ENCODE measurements around the gene DOCK4. TPM values are rescaled to one million over a fixed set of nuclear protein-coding genes. Genes with fewer than 3 reads are reported as not detected.
"Not testable (repeated sequence)": the region's sequence is repeated elsewhere in the genome, so short reads cannot be mapped to it uniquely, and the experiment has no call there.

DOCK4 gene
- total RNA-seq, 1 donor from 2014 or later: 70.9 TPM

- DNase-seq (ENCODE audit: low spot score in 2 of 2) (no peak), FAIRE-seq (no peak)
These were observed 276.9 kb downstream of the DOCK4 start for GRCh38 chr7:111929264-111929663.

DNA sequence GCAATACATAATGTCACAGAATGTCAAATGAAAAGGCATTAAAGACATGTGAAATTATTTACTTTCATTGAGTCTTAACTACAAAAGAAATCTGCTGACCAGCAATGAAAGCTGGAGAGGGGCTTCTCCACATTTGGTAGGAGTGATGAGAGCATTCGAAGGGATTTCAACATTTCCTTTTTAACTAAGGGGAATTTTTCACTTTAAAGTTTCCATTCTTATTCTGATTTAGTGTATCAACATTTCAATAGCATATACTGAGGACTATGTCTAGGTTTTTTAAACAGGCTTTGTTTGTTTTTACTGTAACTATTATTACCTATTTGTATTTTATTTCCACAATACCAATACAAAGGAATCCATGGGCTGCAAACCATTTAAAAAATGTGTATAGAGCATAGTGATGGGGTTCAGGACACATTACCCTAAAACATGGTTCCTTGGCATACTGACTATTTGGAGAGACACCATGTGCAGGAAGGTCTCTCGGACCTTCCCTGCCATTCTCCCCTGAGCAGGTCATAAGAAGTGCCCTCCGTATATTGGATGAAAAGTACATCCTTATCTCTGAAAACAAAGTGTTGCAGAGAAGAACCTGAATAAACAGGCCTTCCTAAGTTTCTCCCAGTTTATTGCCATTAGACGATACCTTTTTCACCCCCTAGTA is 278.7 kb downstream of the DOCK4 start:
- no peak for FAIRE-seq
- DNase-seq (ENCODE audit: low spot score in 2 of 2): no peak

- FAIRE-seq (no peak), DNase-seq (ENCODE audit: low spot score in 2 of 2) (no peak)
These were observed 285.9 kb downstream of the DOCK4 start for GRCh38 chr7:111920329-111920728.

DNA sequence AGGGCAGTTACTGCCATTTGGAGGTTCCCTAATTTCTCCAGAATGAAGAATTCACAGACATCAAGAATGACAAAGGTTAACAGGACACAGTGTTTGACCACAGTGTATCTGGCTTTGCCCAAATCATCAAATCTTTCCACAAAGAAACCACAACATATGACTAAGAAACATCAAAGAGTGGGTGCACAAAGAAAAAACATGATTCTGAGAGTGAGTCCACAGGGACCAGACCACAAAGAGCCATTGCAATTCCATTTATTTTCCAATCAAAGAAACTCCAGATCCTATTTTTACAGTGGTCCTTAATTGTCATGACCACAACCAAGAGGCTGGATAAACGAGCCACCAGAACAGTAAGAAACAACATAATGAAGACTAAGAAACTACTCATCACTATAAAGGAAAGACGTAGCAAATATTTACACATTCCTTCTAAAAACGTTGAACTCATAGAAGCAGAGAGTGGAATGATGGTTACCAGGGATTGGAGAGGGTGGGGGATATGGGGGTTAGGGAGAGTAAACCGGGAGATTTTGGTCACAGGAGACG is 286.5 kb downstream of the DOCK4 start:
- FAIRE-seq (no peak), DNase-seq (ENCODE audit: low spot score in 2 of 2) (no peak)

DNA sequence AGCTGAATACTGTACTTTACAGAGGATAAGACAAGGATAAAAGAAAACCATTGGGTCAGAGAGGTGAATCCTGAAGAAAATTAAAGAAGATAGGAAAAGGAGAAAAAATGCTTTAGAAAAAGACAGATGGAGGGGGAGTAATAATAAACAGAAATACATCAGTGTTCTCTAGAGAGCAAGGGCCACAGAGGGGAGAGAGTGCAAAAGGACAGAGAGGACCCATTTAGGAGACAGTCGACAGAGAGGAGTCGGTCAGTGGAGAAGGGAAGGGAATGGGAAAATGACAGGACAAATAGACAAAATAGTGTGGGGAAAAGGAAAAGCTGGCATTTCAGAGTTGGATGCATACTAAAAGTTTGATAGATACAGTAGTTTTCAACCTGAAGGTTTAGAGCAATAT is 287.0 kb downstream of the DOCK4 start:
- FAIRE-seq: no peak

DNA sequence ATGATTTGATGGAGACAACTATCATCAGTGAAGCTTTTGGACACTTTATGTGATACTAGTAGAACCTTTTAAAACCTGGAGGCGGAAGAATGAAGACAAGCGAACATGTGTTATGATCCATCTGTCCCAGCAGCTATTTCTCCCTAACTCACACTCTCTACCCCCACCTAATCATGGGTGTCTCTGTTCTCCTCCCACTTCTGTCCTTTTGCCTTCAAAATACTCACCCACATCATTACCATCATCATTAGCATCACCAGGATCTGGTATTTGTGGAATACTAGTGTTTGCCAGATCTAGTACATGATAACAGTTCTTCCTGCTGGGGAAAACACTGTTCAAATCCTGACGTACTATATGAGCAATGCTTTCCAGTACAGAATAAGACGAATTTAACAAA is 287.7 kb downstream of the DOCK4 start:
- DNase-seq (ENCODE audit: low spot score in 2 of 2) (no peak), FAIRE-seq (no peak)

More for the DNA sequence above, 287.0 kb downstream of the DOCK4 start:
- DNase-seq (ENCODE audit: low spot score in 2 of 2): no peak

- FAIRE-seq; DNase-seq (ENCODE audit: low spot score in 2 of 2): not testable (repeated sequence)
These were observed 288.8 kb downstream of the DOCK4 start for GRCh38 chr7:111917404-111917803.

GRCh38 chr7:111914291-111914690 is 291.9 kb downstream of the DOCK4 start:
- DNase-seq (ENCODE audit: low spot score in 2 of 2): no peak
- no peak for FAIRE-seq

- no peak for DNase-seq (ENCODE audit: low spot score in 2 of 2)
- no peak for FAIRE-seq
These were observed 294.8 kb downstream of the DOCK4 start for GRCh38 chr7:111911166-111911961.

GRCh38 chr7:111910656-111911055 is 295.5 kb downstream of the DOCK4 start:
- DNase-seq (ENCODE audit: low spot score in 2 of 2) (no peak), FAIRE-seq (no peak)

DNA sequence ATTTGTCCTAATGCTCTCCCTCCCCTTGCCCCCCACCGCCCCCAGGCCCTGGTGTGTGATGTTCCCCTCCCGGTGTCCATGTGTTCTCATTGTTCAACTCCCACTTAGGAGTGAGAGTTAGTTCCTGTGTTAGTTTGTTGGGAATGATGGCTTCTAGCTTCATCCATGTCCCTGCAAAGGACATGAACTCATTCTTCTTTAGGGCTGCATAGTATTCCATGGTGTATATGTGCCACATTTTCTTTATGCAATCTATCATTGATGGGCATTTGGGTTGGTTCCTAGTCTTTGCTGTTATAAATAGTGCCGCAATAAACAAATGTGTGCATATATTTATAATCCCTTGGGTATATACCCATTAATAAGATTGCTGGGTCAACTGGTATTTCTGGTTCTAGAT is 297.5 kb downstream of the DOCK4 start:
- DNase-seq (ENCODE audit: low spot score in 2 of 2); FAIRE-seq: not testable (repeated sequence)

DNA sequence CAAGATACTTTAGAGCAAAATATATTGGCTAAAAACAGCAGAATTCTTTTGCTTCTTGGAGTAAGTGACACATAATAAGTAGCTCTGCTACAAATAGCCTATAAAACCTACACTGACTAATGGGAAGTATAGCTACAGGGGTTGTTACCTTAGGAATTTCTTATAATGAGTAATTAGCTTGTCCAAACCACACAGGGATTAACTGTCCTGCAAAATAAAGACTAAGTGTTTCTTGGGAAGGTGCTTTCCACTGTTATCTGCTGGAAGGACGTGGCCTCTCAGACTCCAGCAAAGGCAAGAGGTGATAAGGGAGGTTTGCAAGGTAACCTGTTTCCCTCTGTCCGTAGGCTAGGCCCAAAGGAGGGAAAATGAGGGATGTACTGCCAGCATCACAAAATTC is 302.4 kb downstream of the DOCK4 start:
- DNase-seq (ENCODE audit: low spot score in 2 of 2): no peak
- FAIRE-seq: no peak

- DNase-seq (ENCODE audit: low spot score in 2 of 2) (no peak), FAIRE-seq (no peak)
These were observed 303.2 kb downstream of the DOCK4 start for GRCh38 chr7:111903016-111903415.

- no peak for DNase-seq (ENCODE audit: low spot score in 2 of 2)
- FAIRE-seq: no peak
These were observed 305.9 kb downstream of the DOCK4 start for GRCh38 chr7:111900283-111900682.

GRCh38 chr7:111895049-111895448 is 311.1 kb downstream of the DOCK4 start:
- FAIRE-seq: no peak
- no peak for DNase-seq (ENCODE audit: low spot score in 2 of 2)

- DNase-seq (ENCODE audit: low spot score in 2 of 2) (no peak), FAIRE-seq (no peak)
These were observed 311.7 kb downstream of the DOCK4 start for GRCh38 chr7:111894518-111894917.

- DNase-seq (ENCODE audit: low spot score in 2 of 2): no peak
- no peak for FAIRE-seq
These were observed 313.0 kb downstream of the DOCK4 start for GRCh38 chr7:111893190-111893589.

DNA sequence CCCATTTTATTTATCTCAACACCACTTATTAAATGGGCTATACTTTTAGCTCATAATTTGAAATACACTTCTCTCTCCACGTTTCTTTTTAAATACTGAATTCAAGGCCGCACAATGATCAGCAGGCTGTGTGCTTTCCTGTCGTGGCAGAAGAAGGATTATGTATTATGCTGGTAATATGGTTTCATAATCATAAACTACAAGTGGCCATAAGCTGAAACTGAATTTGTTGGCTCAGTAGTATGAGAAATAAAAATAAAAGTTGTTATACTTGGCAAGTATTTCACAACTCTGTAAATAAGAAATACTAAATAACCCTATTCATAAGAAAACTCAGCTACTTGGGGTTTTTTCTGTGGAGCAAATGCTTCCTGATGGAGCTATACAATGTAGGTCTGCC is 313.6 kb downstream of the DOCK4 start:
- no peak for DNase-seq (ENCODE audit: low spot score in 2 of 2)
- FAIRE-seq: no peak

- no peak for FAIRE-seq
These were observed 318.5 kb downstream of the DOCK4 start for GRCh38 chr7:111887734-111888133.

DNA sequence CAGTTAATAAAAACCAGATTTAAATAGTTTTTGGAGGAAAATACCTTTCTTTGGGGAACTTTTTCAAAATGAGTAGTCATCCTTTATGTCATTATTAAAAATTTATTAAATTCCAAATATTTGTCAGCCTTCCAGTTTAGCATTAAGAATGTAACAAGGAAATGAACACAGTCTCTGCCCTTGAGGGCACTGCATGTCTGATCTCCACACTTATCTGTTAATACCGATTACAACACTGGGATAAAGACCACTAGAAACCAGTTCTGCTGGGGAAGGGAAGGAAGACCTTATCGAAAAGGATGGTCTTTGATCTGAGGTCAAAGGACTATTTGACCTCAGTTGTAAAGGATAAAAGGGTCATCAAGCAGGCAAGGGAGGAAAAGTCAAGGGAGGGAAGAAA is 320.0 kb downstream of the DOCK4 start:
- FAIRE-seq (no peak), DNase-seq (ENCODE audit: low spot score in 2 of 2) (no peak)

More at GRCh38 chr7:111887734-111888133, 318.5 kb downstream of the DOCK4 start:
- DNase-seq (ENCODE audit: low spot score in 2 of 2): no peak

DNA sequence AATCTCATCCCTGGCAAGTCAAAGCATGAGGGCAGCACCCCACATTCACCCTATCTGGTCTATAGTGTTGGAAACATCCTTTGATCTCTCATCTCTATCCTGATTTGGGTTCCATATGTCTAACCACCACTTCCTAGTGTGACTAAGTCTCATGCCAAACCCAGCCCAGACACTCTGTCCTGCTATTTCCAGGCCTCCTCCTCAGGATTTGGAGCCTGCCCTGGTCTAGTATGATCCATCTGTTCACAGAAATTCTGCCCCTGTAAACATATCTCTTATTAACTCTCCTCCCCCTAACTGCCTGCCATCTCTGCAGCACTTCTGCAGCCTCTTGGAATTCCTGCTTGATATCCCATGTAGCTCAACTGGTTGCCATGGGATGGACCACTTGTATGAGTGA is 323.0 kb downstream of the DOCK4 start:
- FAIRE-seq (no peak), DNase-seq (ENCODE audit: low spot score in 2 of 2) (no peak)

GRCh38 chr7:111878785-111879184 is 327.4 kb downstream of the DOCK4 start:
- FAIRE-seq (no peak), DNase-seq (ENCODE audit: low spot score in 2 of 2) (no peak)
